ENCODE results near the gene ARHGAP31.

DNA sequence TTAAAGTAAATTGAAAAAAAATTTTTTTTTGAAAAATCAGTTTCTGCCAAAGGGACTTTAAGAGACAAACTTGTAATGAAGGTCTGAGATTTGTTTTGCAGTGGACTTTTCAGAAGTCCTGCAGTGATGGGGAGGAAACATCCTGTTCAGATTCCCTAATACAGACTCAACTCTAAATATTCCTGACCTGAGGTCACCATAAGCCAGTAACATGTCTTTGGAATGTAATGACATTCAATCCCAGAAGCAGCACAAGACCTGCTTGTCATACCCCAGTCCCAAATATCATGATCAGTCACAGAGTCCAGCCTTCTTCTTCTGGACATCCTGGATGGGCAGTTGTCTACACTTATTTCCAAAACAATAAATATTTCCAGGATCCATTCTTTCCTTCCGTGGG lies 115.7 kb downstream of the ARHGAP31 start:
- TF ChIP-seq, protein P1, sequence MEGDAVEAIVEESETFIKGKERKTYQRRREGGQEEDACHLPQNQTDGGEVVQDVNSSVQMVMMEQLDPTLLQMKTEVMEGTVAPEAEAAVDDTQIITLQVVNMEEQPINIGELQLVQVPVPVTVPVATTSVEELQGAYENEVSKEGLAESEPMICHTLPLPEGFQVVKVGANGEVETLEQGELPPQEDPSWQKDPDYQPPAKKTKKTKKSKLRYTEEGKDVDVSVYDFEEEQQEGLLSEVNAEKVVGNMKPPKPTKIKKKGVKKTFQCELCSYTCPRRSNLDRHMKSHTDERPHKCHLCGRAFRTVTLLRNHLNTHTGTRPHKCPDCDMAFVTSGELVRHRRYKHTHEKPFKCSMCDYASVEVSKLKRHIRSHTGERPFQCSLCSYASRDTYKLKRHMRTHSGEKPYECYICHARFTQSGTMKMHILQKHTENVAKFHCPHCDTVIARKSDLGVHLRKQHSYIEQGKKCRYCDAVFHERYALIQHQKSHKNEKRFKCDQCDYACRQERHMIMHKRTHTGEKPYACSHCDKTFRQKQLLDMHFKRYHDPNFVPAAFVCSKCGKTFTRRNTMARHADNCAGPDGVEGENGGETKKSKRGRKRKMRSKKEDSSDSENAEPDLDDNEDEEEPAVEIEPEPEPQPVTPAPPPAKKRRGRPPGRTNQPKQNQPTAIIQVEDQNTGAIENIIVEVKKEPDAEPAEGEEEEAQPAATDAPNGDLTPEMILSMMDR (IDR thresholded peaks at IDR 0.05), result no peak
- no peak for TF ChIP-seq EP300 (IDR thresholded peaks at IDR 0.05)

All from tibial nerve (tissue), 4 donors.